Activated CD4-positive, alpha-beta T cell treated with anti-CD3 and anti-CD28 coated beads, Interleukin-2, amount 10 ng/mL, durations not matched to agents 7 days and 5 days (primary cell): Measurements from ENCODE around the gene CIART. TPM values are rescaled to one million over a fixed set of nuclear protein-coding genes. Genes with fewer than 3 reads are reported as not detected.

Source experiments
- CTCF ChIA-PET: fragments of 350-600 bp; sonication (Branson Sonifier 250); formaldehyde crosslinking; loops from one replicate; lab custom pipeline; 2021; ENCODE audit warnings: antibody characterized with exemption; lab: Charles Lee
- POLR2A ChIA-PET: fragments of 350-600 bp; sonication (Branson Sonifier 250); formaldehyde crosslinking; loops from one replicate; lab custom pipeline; 2021; ENCODE audit warnings: antibody characterized with exemption; lab: Charles Lee
- DNase-seq: peaks from one replicate; pipeline ENCODE4 v3.0.0-alpha.2; 2020
- H3K27ac Mint-ChIP-seq: one replicate; pipeline ENCODE4 v1.8.0; 2021; ENCODE audit warnings: mild to moderate bottlenecking, moderate library complexity, mixed read lengths
- H3K27me3 Mint-ChIP-seq: one replicate; pipeline ENCODE4 v1.8.0; 2021; ENCODE audit warnings: mixed read lengths
- H3K36me3 Mint-ChIP-seq: one replicate; pipeline ENCODE4 v1.8.0; 2021; ENCODE audit warnings: low read depth, mixed read lengths
- H3K4me1 Mint-ChIP-seq: one replicate; pipeline ENCODE4 v1.8.0; 2021; ENCODE audit warnings: mixed read lengths
- H3K4me3 Mint-ChIP-seq: one replicate; pipeline ENCODE4 v1.8.0; 2021; ENCODE audit warnings: mild to moderate bottlenecking, moderate library complexity, mixed read lengths
- H3K9me3 Mint-ChIP-seq: one replicate; pipeline ENCODE4 v1.8.0; 2021; ENCODE audit warnings: mixed read lengths
- total RNA-seq, 2 experiments: library from RNA; stranded (reverse); gene quantifications; one replicate each; pipeline ENCODE4 v1.2.3, GENCODE V29; 2021

Gene CIART
- total RNA-seq, 2 experiments from 2014 or later = 1.7 to 2.1 TPM

- Mint-ChIP-seq H3K27me3 (no peaks in the 10 kb centered on the region), H3K36me3 (peaks cover 55% of the 10 kb centered on the region), H3K9me3 (no peaks in the 10 kb centered on the region), H3K27ac (no peak overlapping the region), H3K4me1 (peaks cover 4% of the 10 kb centered on the region), H3K4me3 (no peak overlapping the region)
- ChIA-PET POLR2A (interaction anchor here (0.6 kb wide), 1 partner anchor 33 kb away, joined by 4 read pairs; no protein-coding TSS in a partner anchor), CTCF (no interaction called here)
- DNase-seq = no peak
Observed at GRCh38 chr1:150332651-150333290, 50.4 kb downstream of the CIART start.

Other genes with a start within 250 kb of the CIART start
- 10 to 100 TPM; 34.1 to 38.1 TPM for gene VPS45, start 214.8 kb upstream of the CIART start, total RNA-seq
- gene PLEKHO1, start 132.6 kb upstream of the CIART start, total RNA-seq = 10 to 100 TPM; 65.6 to 67.7 TPM
- 100 to 1,000 TPM; 164 to 173 TPM for gene ANP32E, start 46.4 kb upstream of the CIART start, total RNA-seq
- gene CA14, start 24.8 kb upstream of the CIART start, total RNA-seq = not detected
- gene APH1A, start 13.5 kb upstream of the CIART start, total RNA-seq = 100 to 1,000 TPM; 130 to 137 TPM
- 1 to 10 TPM; 2.4 to 3.5 TPM for gene C1orf54, start 9.8 kb upstream of the CIART start, total RNA-seq
- gene MRPS21, start 11.3 kb downstream of the CIART start, total RNA-seq = 10 to 100 TPM; 69.6 to 72.9 TPM
- 10 to 100 TPM; 83.2 to 87.7 TPM for gene PRPF3, start 39.0 kb downstream of the CIART start, total RNA-seq
- gene RPRD2, start 81.6 kb downstream of the CIART start, total RNA-seq = 10 to 100 TPM; 36.4 to 43.6 TPM
- 10 to 100 TPM; 31.9 to 35.9 TPM for gene TARS2, start 204.9 kb downstream of the CIART start, total RNA-seq
- gene ECM1, start 225.6 kb downstream of the CIART start, total RNA-seq = 1 to 10 TPM in 1 of 2 experiments, under 1 TPM in 1; 0.87 to 1.2 TPM
- gene FALEC, start 233.2 kb downstream of the CIART start, total RNA-seq = under 1 TPM in 1 of 2 experiments, not detected in 1; 0.64 TPM